IPS DF 4.7 (cell line): Measurements from ENCODE around the gene HSF2BP.
"Not testable (repeated sequence)": the region's sequence is repeated elsewhere in the genome, so short reads cannot be mapped to it uniquely, and the experiment has no call there.

Experiments
- DNase-seq: peaks from one replicate; pipeline ENCODE4 v3.0.0-alpha.2; 2013; ENCODE audit warnings: low spot score; ENCODE audit errors: extremely low read depth

The HSF2BP gene

GRCh38 chr21:43619344-43619743 is 39.9 kb downstream of the HSF2BP start:
- no peak for DNase-seq

DNA sequence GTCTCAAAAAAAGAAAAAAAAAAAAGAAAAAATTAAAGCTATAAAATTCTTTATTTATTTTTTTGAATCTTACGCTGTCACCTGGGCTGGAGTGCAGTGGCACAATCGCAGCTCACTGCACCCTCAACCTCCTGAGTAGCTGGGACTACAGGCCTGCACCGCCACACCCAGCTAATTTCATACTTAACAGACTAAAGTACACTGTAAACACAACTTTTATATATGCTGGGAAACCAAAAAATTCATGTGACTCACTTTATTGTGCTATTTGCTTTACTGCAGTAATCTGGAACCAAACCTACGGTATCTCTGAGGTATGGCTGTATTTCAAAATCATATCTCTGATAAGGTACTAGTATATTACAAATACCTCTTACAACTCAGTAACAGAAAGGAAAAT is 40.3 kb downstream of the HSF2BP start:
- DNase-seq: no peak

- not testable (repeated sequence) for DNase-seq
Measured at GRCh38 chr21:43616861-43617260, 42.4 kb downstream of the HSF2BP start.

DNA sequence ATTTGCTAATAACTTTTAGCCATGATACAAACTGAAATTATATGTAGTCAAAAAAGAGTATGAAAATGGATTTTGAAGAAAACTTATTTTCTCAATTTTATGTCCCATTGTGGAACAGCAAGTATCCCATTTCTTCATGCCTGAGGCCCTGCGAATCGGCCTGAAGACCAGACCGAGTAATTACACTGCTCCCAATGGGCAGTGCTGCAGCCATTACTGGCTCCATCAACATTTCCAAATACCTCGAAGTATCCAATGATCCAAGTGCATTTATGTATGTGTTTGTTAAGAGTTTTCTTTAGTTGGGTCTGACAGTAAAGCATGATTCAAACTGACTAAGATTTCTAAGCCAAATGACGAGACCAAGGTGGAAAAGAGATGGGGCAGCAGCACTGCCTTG is 44.4 kb downstream of the HSF2BP start:
- DNase-seq: no peak

DNA sequence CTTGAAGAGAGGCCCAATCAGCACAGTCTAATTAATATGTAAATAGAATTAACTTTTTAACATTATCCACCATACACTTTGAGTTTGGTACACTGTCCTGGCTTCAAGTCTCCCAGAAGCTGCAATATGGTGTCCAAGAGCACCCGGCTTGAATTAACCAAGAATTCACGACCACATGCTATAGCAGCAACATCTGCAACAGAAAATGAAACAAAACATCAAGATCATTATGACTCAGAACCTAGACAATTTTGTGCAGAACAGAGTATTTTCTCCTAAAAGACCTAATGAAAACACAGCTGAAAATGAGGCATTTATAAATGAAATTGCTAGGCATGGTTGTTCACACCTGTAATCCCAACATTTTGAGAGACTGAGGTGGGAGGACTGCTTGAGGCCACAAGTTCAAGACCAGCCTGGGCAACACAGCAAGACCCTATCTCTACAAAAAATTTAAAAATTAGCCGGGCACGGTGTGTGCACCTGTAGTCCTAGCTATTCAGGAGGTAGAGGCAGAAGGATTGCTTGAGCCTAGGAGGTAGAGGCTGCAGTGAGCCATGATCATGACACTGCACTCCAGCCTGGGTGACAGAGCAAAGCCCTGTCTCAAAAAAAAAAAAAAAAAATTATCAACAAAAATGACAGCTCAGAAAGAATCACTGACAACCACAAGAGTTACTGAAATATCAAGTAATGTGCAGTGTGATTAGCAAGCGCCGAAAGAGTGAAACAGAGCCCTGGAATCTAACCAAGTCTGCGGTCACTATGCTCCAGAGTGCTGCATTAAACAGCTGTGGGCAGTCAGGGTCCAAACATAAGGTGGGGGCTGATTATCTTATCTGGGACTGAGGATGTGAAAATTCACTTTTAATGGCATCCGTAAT is 45.3 kb downstream of the HSF2BP start:
- no peak for DNase-seq

GRCh38 chr21:43611598-43612369 is 47.5 kb downstream of the HSF2BP start:
- peak; percentile 38 for DNase-seq

DNA sequence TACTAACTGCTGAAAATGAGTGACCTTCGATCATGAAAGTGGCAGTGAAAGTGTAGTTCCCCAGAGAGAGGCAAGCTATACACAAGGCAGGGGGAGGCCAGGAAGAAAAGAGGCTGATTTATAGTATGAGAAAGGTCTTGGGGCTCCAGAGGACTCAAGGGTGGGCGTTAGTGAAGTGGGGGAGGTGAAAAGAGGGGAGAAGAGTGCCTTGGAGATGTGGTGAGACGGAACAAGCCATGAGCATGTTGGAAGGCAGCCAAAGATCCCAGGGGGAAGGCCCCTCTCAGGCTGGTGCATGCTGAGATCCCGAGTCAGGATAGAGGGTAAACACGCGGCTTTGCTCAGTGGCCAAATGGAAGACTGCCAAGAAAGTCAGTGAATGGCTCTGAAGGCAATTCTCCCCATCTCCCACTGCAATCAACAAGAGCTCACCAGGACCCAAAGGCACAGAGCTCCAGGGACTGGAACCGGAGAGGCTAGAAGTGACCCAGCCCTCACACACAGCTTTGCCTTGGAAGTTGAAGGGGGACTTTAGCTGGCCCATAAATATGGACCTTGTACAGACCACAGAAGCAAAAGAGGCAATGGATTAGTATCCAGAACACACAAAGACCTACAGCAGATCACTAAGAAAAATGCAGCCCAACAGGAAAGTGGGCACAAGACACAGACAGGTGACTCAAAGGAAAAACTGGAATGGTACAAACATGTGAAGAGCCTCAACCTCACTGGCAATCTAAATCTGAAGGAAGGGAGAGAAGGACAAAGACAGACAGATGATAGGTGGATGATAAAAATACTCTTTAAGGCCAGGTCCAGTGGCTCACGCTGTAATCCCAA is 49.6 kb downstream of the HSF2BP start:
- DNase-seq: no peak

DNA sequence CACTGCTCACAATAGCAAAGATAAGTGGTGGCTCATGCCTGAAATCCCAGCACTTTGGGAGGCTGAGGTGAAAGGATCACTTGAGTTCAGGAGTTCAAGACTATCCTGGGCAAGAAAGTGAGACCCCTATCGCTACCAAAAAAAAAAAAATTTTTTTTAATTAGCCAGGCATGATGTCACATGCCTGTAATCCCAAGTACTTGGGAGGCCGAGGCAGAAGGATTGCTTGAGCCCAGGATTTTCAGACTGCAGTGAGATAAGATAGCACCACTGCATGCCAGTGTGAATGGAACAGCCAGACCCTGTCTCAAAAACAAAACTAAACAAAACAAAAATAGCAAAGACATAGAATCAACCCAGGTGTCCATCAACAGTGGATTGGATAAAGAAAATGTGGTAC is 50.6 kb downstream of the HSF2BP start:
- DNase-seq: no peak

DNA sequence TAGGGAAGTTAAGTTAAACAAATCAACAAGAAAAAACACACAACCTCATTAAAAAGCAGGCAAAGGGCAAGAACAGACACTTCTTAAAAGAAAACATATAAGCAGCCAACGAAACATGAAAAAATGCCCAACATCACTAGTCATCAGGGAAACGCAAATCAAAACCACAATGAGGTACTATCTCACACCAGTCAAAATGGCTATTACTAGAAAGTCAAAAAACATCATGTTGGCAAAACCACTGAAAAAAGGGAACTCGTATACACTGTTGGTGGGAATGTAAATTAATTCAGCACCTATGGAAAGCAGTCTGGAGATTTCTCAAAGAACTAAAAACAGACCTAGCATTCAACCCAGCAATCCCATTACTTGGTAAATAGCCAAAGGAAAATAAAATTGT is 51.1 kb downstream of the HSF2BP start:
- DNase-seq: no peak

DNA sequence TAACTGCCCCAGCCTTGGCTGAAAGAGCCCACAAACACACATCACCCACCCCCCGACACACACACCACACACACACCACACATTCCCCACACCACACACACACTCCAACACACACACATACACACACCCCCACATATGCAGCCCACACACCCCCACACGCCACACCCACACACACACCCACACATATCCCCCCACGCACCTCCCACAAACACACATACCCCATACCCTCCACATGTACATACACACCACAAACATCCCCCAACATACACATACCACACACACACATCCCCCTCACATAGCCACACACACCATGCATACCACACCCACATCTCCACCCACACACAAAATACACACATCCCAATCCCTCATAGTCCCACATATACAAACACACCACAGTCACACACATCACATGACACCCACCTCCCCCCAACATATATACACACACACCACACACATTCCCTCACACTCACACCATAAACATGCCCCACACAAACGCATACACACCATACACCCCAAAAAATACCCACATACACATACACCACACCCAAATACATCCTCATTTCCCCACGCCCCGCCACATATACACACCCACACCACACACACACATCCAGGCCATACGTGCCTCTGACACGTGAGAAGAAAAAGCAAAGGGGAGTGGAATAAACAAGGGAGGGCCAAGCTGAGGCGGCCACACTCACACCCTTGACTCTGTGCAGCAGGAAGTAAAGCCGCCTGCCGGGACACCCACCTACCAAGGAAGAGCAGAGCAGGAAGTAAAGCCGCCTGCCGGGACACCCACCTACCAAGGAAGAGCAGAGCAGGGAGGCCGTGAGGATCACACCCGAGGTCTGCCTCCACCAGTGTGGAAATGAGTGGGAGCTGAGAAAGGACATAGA is 53.7 kb downstream of the HSF2BP start:
- DNase-seq: no peak

DNA sequence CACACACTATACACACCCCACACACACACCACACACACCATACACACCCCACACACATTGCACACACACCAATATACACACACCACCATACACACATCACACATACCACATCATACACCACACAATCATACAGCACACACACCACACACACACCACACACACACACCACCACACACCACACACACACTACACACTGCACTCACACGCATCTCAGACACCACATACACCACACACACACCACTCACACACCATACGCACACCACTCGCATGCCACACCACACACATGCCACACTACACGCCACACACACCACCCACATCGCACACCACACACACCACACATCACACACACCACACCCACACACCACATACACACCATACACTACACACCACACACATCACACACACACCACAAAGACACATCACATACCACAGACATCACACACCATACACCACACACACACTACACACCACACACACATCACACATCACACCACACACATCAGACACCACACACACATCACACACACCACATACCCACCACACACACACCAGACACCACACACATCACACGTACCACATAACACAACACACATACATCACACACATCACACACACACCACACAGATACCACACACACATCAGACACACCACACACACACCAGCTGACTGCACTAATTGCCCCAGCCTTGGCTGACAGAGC is 54.6 kb downstream of the HSF2BP start:
- DNase-seq: no peak

- DNase-seq: no peak
Measured at GRCh38 chr21:43603641-43604504, 55.4 kb downstream of the HSF2BP start.

DNA sequence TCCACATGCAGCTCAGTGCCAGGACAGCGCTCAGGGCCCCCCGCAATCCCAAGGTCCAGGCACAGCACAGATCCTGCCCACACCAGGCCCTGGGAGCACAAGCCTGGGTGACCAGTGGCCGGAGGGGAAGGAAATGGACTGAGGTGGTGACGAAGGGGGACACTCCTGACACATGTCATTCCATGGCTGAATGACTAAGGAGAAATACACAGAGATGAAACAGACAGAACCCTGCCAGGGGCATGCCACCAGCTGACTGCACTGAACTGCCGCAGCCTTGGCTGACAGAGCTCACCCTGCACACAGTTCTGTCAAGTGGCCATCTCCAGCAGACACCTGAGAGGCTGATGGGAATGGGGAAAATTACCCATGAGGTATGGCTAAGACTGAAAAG is 56.1 kb downstream of the HSF2BP start:
- DNase-seq: no peak

GRCh38 chr21:43602266-43603232 is 56.7 kb downstream of the HSF2BP start:
- no peak for DNase-seq

DNA sequence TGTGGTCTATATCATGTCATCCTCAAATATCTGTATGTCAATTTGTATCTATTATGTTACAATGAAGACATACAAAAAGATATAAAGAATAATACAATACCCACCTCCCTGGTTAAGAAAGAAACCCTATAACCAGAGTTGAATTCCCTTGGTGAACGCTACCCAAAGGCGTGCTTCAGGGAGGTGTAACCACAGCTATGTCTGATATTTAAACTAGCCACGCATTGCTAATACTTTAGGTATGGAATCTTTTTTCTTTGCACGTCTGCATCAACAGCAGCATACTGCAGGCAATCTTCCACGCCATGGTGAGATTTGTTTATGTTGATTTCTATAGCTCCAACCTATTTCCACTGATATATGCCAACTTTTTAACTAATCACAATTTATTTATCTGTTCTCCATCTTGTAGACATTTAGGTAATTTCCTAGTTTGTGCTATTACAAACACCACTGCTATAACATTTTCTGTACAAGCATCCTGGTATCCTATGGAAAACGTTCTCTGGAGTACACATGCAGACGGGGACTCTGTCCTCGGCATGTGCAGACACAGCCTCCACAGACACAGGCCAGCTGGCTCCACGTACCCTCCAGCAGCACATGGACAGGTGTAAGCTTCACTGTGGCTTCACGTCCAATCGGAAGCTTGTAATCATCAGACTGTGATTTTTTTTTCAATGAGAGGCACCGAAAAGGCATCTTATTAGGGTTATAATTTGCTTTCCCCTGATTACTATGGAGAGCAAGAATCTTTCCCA is 58.5 kb downstream of the HSF2BP start:
- no peak for DNase-seq

DNA sequence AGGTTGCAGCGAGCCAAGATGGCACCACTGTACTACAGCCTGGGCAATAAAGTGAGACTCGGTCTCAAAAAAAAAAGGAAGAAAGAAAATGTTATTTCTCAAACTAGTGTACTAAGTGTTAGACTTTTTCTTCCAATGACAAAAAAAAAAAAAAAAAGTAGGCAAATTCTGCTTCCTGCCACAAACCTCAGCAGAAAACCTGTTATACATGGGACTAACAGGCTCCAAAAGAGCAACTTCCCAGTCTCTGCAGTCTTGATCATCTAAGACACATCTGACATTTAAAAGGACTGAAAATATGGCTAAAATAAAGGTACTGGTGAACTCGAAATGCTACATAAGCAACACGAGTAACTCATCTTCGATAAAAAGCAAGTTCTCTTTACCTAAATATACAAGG is 59.6 kb downstream of the HSF2BP start:
- no peak for DNase-seq

DNA sequence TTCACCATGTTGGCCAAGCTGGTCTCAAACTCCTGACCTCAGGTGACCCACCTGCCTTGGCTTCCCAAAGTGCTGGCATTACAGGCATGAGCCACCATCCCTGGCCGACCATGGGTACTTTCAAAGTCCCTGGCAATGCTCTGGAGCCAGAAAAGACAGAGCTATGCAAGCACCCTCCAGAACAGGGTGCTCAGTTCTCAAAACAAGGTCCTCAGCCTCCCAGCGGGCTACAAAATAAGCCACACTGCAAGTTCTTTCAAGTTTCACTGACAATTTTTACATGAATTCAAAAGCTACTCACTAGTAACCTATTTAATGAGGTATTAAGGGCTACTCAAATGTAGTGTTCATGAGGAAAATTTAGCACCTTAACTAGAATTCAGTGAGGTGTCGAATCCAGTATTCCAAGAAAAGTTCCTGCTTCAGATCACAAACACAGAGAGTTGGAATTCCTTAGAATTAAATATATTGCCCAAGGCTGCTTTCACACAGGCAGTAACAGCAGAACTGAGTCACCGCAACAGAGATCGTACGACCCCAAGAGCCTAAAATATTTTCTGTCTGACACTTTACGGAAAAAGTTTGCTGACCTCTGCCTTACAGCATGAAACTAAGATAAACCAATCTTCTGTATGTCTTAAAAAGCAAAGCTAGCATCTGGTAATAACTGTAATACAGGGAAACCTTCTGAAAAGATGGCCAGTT is 60.7 kb downstream of the HSF2BP start:
- no peak for DNase-seq
